Thyroid gland (tissue), 4 donors: ENCODE measurements around the gene NOTCH2. TPM values are rescaled to one million over a fixed set of nuclear protein-coding genes. Genes with fewer than 3 reads are reported as not detected.

ENCODE experiments used
- DNase-seq, 2 donors: peaks; one replicate each; pipeline ENCODE4 v3.0.0-alpha.2; 2019
- H3K27ac ChIP-seq, 3 donors: fragments of 200-600 bp; sonication (generic); 1 replicate in 2 of 3; 2 replicates in 1 of 3; pipeline ENCODE4 v1.5.1; 2016 to 2019; ENCODE audit warnings: mild to moderate bottlenecking in 1 of 3, moderate library complexity in 1 of 3
- H3K27me3 ChIP-seq: fragments of 200-600 bp; sonication (generic); one replicate; pipeline ENCODE4 v1.5.1; 2019
- H3K36me3 ChIP-seq, 2 donors: fragments of 200-600 bp; sonication (generic); one replicate each; pipeline ENCODE4 v1.5.1; 2016 to 2019
- H3K4me1 ChIP-seq, 2 donors: fragments of 200-600 bp; sonication (generic); one replicate each; pipeline ENCODE4 v1.5.1; 2017 to 2019
- H3K4me3 ChIP-seq, 3 donors: fragments of 200-600 bp; sonication (generic); replicated peaks in 1 of 3; 1 replicate in 2 of 3; 2 replicates in 1 of 3; pipeline ENCODE4 v1.5.1; 2016; ENCODE audit warnings: mild to moderate bottlenecking in 1 of 3
- H3K9me3 ChIP-seq: fragments of 200-600 bp; sonication (generic); one replicate; pipeline ENCODE4 v1.5.1; 2017
- CTCF ChIP-seq, 6 experiments: fragments of 200-600 bp in 3 of 6; fragments of 450-650 bp in 3 of 6; sonication (generic) in 3 of 6; IDR thresholded peaks; one replicate each; pipeline ENCODE4 v1.5.1; 2016 to 2019; ENCODE audit warnings: antibody characterized with exemption in 6 of 6, mild to moderate bottlenecking in 2 of 6, inconsistent platforms in 1 of 6, moderate library complexity in 1 of 6
- POLR2A ChIP-seq, 2 donors: fragments of 450-650 bp; IDR thresholded peaks; one replicate each; pipeline ENCODE4 v1.6.1; 2017; ENCODE audit warnings: antibody characterized with exemption in 2 of 2, mild to moderate bottlenecking in 2 of 2, moderate library complexity in 1 of 2
- WGBS, 2 donors: methylation state at CpG; one replicate each; pipeline ENCODE4 v1.1.5; 2017; 5-methylcytosine and 5-hydroxymethylcytosine counted together
- intact Hi-C: fragments of 100-400 bp; cut with DNase I; formaldehyde crosslinking; loops from one replicate; pipeline ENCODE4 v1.15.1; 2023
- total RNA-seq, 4 donors: library from RNA; depleted of rRNA; stranded (reverse); fragments of >200 nt; gene quantifications; one replicate each; pipeline ENCODE4 v1.2.3, GENCODE V29; 2016

The NOTCH2 gene
- total RNA-seq, 4 donors from 2014 or later, result 87.2 to 142 (median 115) TPM

DNA sequence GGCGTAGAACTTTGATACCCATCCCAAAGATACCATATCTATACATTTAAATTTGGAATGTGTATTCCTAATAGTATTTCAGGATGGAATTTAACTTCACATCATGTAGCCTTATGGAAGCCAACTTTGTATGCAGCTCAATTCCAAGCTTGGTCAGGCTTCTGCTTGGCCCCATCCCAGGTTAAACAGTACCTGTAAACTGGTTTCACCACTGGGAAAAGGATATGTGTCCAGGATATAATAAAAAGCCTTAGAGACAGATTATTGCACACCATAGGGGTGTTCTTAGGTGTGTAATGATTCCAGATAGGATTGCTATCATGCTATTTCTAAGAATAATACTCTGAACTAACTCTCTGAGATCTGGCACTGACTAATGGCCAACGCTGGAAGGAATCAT, 201.3 kb downstream of the NOTCH2 start:
- Histone ChIP-seq H3K9me3 (no peaks in the 10 kb centered on the region), H3K36me3 (no peaks in the 10 kb centered on the region), H3K4me3 (no peak overlapping the region), H3K4me1 (peaks cover 0 to 6% of the 10 kb centered on the region in 2 donors), H3K27ac (no peak overlapping the region), H3K27me3 (no peaks in the 10 kb centered on the region)
- DNase-seq, result no peak
- WGBS, 2 donors, result 88 to 91% methylated on average over 2 of the region's 2 CpGs
- TF ChIP-seq CTCF (IDR thresholded peaks at IDR 0.05), result no peak
- TF ChIP-seq POLR2A (IDR thresholded peaks at IDR 0.05), result no peak
- intact Hi-C loops, result no loop called here

- H3K27ac ChIP-seq, result no peak overlapping the region
- DNase-seq, result no peak
- no peak for TF ChIP-seq POLR2A (IDR thresholded peaks at IDR 0.05)
- no peak for TF ChIP-seq CTCF (IDR thresholded peaks at IDR 0.05)
- H3K4me3 ChIP-seq, result no peak overlapping the region
- H3K27me3 ChIP-seq, result no peaks in the 10 kb centered on the region
- no peaks in the 10 kb centered on the region for H3K9me3 ChIP-seq
- 75 to 79% methylated on average over 3 of the region's 3 CpGs for WGBS, 2 donors
- intact Hi-C loops, result no loop called here
- H3K4me1 ChIP-seq, result peaks cover 0 to 6% of the 10 kb centered on the region in 2 donors
- H3K36me3 ChIP-seq, result no peaks in the 10 kb centered on the region
Measured at GRCh38 chr1:119866451-119866850, 203.0 kb downstream of the NOTCH2 start.

GRCh38 chr1:119865627-119866026, 203.8 kb downstream of the NOTCH2 start:
- no peak for DNase-seq
- Histone ChIP-seq H3K36me3 (no peaks in the 10 kb centered on the region), H3K27ac (no peak overlapping the region), H3K9me3 (no peaks in the 10 kb centered on the region), H3K27me3 (no peaks in the 10 kb centered on the region), H3K4me3 (no peak overlapping the region), H3K4me1 (no peaks in the 10 kb centered on the region)
- intact Hi-C loops, result no loop called here
- WGBS, 2 donors, result 75 to 80% methylated on average over 4 of the region's 4 CpGs
- TF ChIP-seq POLR2A (IDR thresholded peaks at IDR 0.05) (no peak), CTCF (IDR thresholded peaks at IDR 0.05) (no peak)

- H3K36me3 ChIP-seq, result no peaks in the 10 kb centered on the region
- H3K4me3 ChIP-seq, result no peak overlapping the region
- H3K9me3 ChIP-seq, result no peaks in the 10 kb centered on the region
- no peak for DNase-seq
- no peaks in the 10 kb centered on the region for H3K4me1 ChIP-seq
- intact Hi-C loops, result no loop called here
- TF ChIP-seq CTCF (IDR thresholded peaks at IDR 0.05) (no peak), POLR2A (IDR thresholded peaks at IDR 0.05) (no peak)
- H3K27ac ChIP-seq, result no peak overlapping the region
- no peaks in the 10 kb centered on the region for H3K27me3 ChIP-seq
Measured at GRCh38 chr1:119862276-119862675, 207.2 kb downstream of the NOTCH2 start.

Other genes with a start within 250 kb of the NOTCH2 start
- gene ADAM30, start 173.1 kb downstream of the NOTCH2 start, total RNA-seq, result under 1 TPM in 1 of 4 donors, not detected in 3; 0.13 TPM
- gene SEC22B, start 106.9 kb upstream of the NOTCH2 start, total RNA-seq, result 10 to 100 TPM; 36.9 to 49.5 (median 44.9) TPM